SK-N-SH treated with all-trans-retinoic acid at 6 μM for 48 hours (cell line): Measurements from ENCODE around the gene NTSR2.

Experiments used
- ATAC-seq: fragments of 200-7000 bp; cut with Tn5 transposase; 3 replicates; pipeline ENCODE4 v1.9.1; 2020; ENCODE audit warnings: mild to moderate bottlenecking, moderate library complexity
- BACH2 ChIP-seq: fragments of 250-450 bp; sonication (Bioruptor Pico); IDR thresholded peaks from 2 replicates; pipeline ENCODE4 v1.9.0; 2021; ENCODE audit warnings: mild to moderate bottlenecking, borderline replicate concordance
- CSDC2 ChIP-seq: fragments of 250-450 bp; sonication (Bioruptor Pico); IDR thresholded peaks from 2 replicates; pipeline ENCODE4 v1.5.0; 2020; ENCODE audit warnings: mild to moderate bottlenecking, moderate library complexity
- ESRRG ChIP-seq: fragments of 250-450 bp; sonication (Bioruptor Pico); IDR thresholded peaks from 2 replicates; pipeline ENCODE4 v1.6.1; 2021; ENCODE audit warnings: mild to moderate bottlenecking
- GLIS3 ChIP-seq: fragments of 250-450 bp; sonication (Bioruptor Pico); IDR thresholded peaks from 2 replicates; pipeline ENCODE4 v1.5.0; 2020; ENCODE audit warnings: mild to moderate bottlenecking, moderate library complexity
- ISL1 ChIP-seq: fragments of 250-450 bp; sonication (Bioruptor Pico); IDR thresholded peaks from 2 replicates; pipeline ENCODE4 v2.1.2; 2022; ENCODE audit warnings: mild to moderate bottlenecking, moderate library complexity
- OSR1 ChIP-seq: fragments of 250-450 bp; sonication (Bioruptor Pico); IDR thresholded peaks from 2 replicates; pipeline ENCODE4 v1.8.0; 2022; ENCODE audit warnings: moderate library complexity, mild to moderate bottlenecking, inconsistent platforms
- PPARA ChIP-seq: fragments of 250-450 bp; sonication (Bioruptor Pico); IDR thresholded peaks from 2 replicates; pipeline ENCODE4 v1.5.0; 2020; ENCODE audit warnings: mild to moderate bottlenecking, borderline replicate concordance
- RARB ChIP-seq: fragments of 250-450 bp; sonication (Bioruptor Pico); IDR thresholded peaks from 2 replicates; pipeline ENCODE4 v1.8.0; 2021; ENCODE audit warnings: mild to moderate bottlenecking, moderate library complexity
- SNAI2 ChIP-seq: fragments of 250-450 bp; sonication (Bioruptor Pico); IDR thresholded peaks from 2 replicates; pipeline ENCODE4 v1.5.0; 2020; ENCODE audit warnings: mild to moderate bottlenecking, moderate library complexity
- TCF4 ChIP-seq: fragments of 250-450 bp; sonication (Bioruptor Pico); IDR thresholded peaks from 2 replicates; pipeline ENCODE4 v1.8.0; 2021; ENCODE audit warnings: mild to moderate bottlenecking, moderate library complexity, borderline replicate concordance
- TOX ChIP-seq: fragments of 250-450 bp; sonication (Bioruptor Pico); IDR thresholded peaks from 2 replicates; pipeline ENCODE4 v1.8.0; 2021; ENCODE audit warnings: mild to moderate bottlenecking, moderate library complexity, borderline replicate concordance
- ZC3H10 ChIP-seq: fragments of 250-450 bp; sonication (Bioruptor Pico); IDR thresholded peaks from 2 replicates; pipeline ENCODE4 v1.5.1; 2021; ENCODE audit warnings: mild to moderate bottlenecking, moderate library complexity
- ZFP3 ChIP-seq: fragments of 250-450 bp; sonication (Bioruptor Pico); IDR thresholded peaks from 2 replicates; pipeline ENCODE4 v1.5.0; 2020; ENCODE audit warnings: mild to moderate bottlenecking, moderate library complexity
- ZFP30 ChIP-seq: fragments of 450-650 bp; formaldehyde crosslinking; IDR thresholded peaks from 2 replicates; pipeline ENCODE4 v1.5.0; 2022; ENCODE audit warnings: mild to moderate bottlenecking, moderate library complexity
- ZNF70 ChIP-seq: fragments of 450-650 bp; formaldehyde crosslinking; IDR thresholded peaks from 2 replicates; pipeline ENCODE4 v1.5.0; 2020; ENCODE audit warnings: mild to moderate bottlenecking, moderate library complexity
- ZNF8 ChIP-seq: fragments of 450-650 bp; formaldehyde crosslinking; IDR thresholded peaks from 2 replicates; pipeline ENCODE4 v1.5.0; 2020; ENCODE audit warnings: mild to moderate bottlenecking, moderate library complexity
- TF ChIP-seq, protein P1 (sequence below): fragments of 250-450 bp; sonication (Bioruptor Pico); IDR thresholded peaks from 2 replicates; pipeline ENCODE4 v1.5.1; 2020; ENCODE audit warnings: low read depth, mild to moderate bottlenecking, moderate library complexity
- TF ChIP-seq, protein P2 (sequence below): fragments of 250-450 bp; sonication (Bioruptor Pico); IDR thresholded peaks from 2 replicates; pipeline ENCODE4 v1.5.0; 2020; ENCODE audit warnings: mild to moderate bottlenecking, moderate library complexity
- TF ChIP-seq, protein P3 (sequence below): fragments of 250-450 bp; sonication (Bioruptor Pico); IDR thresholded peaks from 2 replicates; pipeline ENCODE4 v1.8.0; 2021; ENCODE audit warnings: low read depth, mild to moderate bottlenecking, moderate library complexity, borderline replicate concordance
- TF ChIP-seq, protein P4 (sequence below): fragments of 250-450 bp; sonication (Bioruptor Pico); IDR thresholded peaks from 2 replicates; pipeline ENCODE4 v1.5.1; 2021; ENCODE audit warnings: mild to moderate bottlenecking, moderate library complexity

The NTSR2 gene

DNA sequence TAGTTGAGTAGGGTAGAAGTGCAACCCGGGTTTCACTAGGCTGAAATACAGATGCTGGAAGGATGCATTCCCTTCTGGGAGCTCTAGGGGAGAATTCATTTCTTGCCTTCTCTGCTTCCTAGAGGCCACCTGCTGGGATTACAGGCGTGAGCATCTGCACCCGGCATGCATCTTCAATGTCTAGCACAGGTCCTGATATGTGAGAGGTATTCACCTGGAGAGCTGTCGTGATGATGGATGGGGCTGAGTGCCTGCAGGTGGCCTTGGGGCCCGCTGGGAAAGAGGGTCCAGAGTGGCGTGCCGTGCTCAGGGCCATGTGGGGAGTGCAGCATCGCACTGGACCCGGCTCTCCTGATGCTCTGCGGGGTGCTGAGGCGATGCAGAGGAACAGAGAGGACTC, 6.6 kb upstream of the NTSR2 start:
- ATAC-seq, result peak; percentile 33; the same call in 2 of the 3 replicates
- TF ChIP-seq ZFP30 (CRISPR knock-in tag) (no peak), ISL1 (no peak), TCF4 (CRISPR knock-in tag) (no peak), RARB (CRISPR knock-in tag) (no peak)
- TF ChIP-seq, protein P1, sequence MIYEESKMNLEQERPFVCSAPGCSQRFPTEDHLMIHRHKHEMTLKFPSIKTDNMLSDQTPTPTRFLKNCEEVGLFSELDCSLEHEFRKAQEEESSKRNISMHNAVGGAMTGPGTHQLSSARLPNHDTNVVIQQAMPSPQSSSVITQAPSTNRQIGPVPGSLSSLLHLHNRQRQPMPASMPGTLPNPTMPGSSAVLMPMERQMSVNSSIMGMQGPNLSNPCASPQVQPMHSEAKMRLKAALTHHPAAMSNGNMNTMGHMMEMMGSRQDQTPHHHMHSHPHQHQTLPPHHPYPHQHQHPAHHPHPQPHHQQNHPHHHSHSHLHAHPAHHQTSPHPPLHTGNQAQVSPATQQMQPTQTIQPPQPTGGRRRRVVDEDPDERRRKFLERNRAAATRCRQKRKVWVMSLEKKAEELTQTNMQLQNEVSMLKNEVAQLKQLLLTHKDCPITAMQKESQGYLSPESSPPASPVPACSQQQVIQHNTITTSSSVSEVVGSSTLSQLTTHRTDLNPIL (CRISPR knock-in tag), result no peak
- TF ChIP-seq, protein P2, sequence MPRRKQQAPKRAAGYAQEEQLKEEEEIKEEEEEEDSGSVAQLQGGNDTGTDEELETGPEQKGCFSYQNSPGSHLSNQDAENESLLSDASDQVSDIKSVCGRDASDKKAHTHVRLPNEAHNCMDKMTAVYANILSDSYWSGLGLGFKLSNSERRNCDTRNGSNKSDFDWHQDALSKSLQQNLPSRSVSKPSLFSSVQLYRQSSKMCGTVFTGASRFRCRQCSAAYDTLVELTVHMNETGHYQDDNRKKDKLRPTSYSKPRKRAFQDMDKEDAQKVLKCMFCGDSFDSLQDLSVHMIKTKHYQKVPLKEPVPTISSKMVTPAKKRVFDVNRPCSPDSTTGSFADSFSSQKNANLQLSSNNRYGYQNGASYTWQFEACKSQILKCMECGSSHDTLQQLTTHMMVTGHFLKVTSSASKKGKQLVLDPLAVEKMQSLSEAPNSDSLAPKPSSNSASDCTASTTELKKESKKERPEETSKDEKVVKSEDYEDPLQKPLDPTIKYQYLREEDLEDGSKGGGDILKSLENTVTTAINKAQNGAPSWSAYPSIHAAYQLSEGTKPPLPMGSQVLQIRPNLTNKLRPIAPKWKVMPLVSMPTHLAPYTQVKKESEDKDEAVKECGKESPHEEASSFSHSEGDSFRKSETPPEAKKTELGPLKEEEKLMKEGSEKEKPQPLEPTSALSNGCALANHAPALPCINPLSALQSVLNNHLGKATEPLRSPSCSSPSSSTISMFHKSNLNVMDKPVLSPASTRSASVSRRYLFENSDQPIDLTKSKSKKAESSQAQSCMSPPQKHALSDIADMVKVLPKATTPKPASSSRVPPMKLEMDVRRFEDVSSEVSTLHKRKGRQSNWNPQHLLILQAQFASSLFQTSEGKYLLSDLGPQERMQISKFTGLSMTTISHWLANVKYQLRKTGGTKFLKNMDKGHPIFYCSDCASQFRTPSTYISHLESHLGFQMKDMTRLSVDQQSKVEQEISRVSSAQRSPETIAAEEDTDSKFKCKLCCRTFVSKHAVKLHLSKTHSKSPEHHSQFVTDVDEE (CRISPR knock-in tag), result no peak

DNA sequence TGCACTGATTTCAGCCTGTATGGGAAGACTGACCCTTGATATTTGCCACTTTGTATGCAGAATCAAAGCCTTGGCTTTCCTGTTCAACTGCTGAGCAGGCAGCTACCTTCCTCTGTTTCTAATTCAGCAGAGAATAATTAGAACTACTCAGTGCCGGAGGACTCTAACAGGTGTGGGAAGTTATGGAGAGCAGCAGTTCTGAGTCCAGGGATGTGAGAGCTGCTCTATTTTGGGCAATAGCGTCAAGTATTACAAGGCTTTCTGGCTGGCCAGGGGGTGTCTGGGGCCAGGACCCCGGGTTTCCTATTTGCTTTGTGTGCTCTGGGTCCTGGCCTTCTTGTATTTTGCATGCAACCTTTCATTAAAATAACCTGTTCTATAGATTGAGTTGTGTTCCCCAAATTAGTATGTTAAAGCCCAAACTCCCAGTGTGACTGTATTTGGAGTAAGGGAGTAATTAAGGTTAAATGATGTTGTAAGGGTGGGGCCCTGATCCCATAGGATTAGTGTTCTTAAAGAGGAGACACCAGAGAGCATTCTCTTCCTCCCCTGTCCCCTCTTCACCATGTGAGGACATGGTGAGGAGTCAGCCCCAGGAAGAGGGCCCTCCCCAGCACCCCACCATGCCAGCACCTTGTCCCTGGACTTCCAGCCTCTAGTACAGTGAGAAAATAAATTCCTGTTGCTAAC, 5.6 kb upstream of the NTSR2 start:
- TF ChIP-seq RARB (CRISPR knock-in tag) (no peak), ZC3H10 (CRISPR knock-in tag) (no peak), ISL1 (no peak), GLIS3 (CRISPR knock-in tag) (no peak), BACH2 (no peak), ZFP30 (CRISPR knock-in tag) (no peak), SNAI2 (CRISPR knock-in tag) (no peak), TCF4 (CRISPR knock-in tag) (no peak), ZNF70 (no peak), OSR1 (CRISPR knock-in tag) (no peak), ZFP3 (CRISPR knock-in tag) (no peak), ZNF8 (CRISPR knock-in tag) (no peak), CSDC2 (CRISPR knock-in tag) (no peak), TOX (CRISPR knock-in tag) (no peak), ESRRG (CRISPR knock-in tag) (no peak), PPARA (CRISPR knock-in tag) (no peak)
- TF ChIP-seq, protein P3, sequence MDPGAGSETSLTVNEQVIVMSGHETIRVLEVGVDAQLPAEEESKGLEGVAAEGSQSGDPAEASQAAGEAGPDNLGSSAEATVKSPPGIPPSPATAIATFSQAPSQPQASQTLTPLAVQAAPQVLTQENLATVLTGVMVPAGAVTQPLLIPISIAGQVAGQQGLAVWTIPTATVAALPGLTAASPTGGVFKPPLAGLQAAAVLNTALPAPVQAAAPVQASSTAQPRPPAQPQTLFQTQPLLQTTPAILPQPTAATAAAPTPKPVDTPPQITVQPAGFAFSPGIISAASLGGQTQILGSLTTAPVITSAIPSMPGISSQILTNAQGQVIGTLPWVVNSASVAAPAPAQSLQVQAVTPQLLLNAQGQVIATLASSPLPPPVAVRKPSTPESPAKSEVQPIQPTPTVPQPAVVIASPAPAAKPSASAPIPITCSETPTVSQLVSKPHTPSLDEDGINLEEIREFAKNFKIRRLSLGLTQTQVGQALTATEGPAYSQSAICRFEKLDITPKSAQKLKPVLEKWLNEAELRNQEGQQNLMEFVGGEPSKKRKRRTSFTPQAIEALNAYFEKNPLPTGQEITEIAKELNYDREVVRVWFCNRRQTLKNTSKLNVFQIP, result no peak
- TF ChIP-seq, protein P2 (CRISPR knock-in tag), result no peak
- TF ChIP-seq, protein P1 (CRISPR knock-in tag), result no peak
- TF ChIP-seq, protein P4, sequence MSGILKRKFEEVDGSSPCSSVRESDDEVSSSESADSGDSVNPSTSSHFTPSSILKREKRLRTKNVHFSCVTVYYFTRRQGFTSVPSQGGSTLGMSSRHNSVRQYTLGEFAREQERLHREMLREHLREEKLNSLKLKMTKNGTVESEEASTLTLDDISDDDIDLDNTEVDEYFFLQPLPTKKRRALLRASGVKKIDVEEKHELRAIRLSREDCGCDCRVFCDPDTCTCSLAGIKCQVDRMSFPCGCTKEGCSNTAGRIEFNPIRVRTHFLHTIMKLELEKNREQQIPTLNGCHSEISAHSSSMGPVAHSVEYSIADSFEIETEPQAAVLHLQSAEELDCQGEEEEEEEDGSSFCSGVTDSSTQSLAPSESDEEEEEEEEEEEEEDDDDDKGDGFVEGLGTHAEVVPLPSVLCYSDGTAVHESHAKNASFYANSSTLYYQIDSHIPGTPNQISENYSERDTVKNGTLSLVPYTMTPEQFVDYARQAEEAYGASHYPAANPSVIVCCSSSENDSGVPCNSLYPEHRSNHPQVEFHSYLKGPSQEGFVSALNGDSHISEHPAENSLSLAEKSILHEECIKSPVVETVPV (CRISPR knock-in tag), result no peak
- ATAC-seq, result no peak; the same call in 2 of the 3 replicates
